Measurements from ENCODE around the gene NIT1. TPM values are rescaled to one million over a fixed set of nuclear protein-coding genes. Genes with fewer than 3 reads are reported as not detected.

Gene NIT1
- total RNA-seq, 1 donor from 2014 or later = 34.2 TPM

GRCh38 chr1:161122967-161123366 is 5.1 kb downstream of the NIT1 start:
- DNase-seq (ENCODE audit: low read depth) = no peak
- TF ChIP-seq CTCF (conservative IDR thresholded peaks at IDR 0.05; ENCODE audit: low read depth, low read length) = no peak
- no peak overlapping the region for H3K4me3 ChIP-seq (ENCODE audit: low read depth, low read length)

GRCh38 chr1:161127649-161128048 is 9.7 kb downstream of the NIT1 start:
- no peak for TF ChIP-seq CTCF (conservative IDR thresholded peaks at IDR 0.05; ENCODE audit: low read depth, low read length)
- DNase-seq (ENCODE audit: low read depth) = no peak
- no peak overlapping the region for H3K4me3 ChIP-seq (ENCODE audit: low read depth, low read length)

GRCh38 chr1:161128591-161129420 is 10.9 kb downstream of the NIT1 start:
- no peak for DNase-seq (ENCODE audit: low read depth)
- no peak for TF ChIP-seq CTCF (conservative IDR thresholded peaks at IDR 0.05; ENCODE audit: low read depth, low read length)
- H3K4me3 ChIP-seq (ENCODE audit: low read depth, low read length) = no peak overlapping the region

GRCh38 chr1:161130266-161130665 is 12.4 kb downstream of the NIT1 start:
- no peak overlapping the region for H3K4me3 ChIP-seq (ENCODE audit: low read depth, low read length)

GRCh38 chr1:161131523-161132409 is 13.9 kb downstream of the NIT1 start:
- H3K4me3 ChIP-seq (ENCODE audit: low read depth, low read length) = peak overlapping the region; percentile 95
- no peak for DNase-seq (ENCODE audit: low read depth)
- no peak for TF ChIP-seq CTCF (conservative IDR thresholded peaks at IDR 0.05; ENCODE audit: low read depth, low read length)

More at GRCh38 chr1:161130266-161130665, 12.4 kb downstream of the NIT1 start:
- no peak for DNase-seq (ENCODE audit: low read depth)
- TF ChIP-seq CTCF (conservative IDR thresholded peaks at IDR 0.05; ENCODE audit: low read depth, low read length) = no peak

GRCh38 chr1:161132410-161133219 is 14.7 kb downstream of the NIT1 start, which contains the start of gene DEDD:
Gene DEDD, minus strand, starts transcription at chr1:161132667. Its CDS starts 8,205 bp downstream, at chr1:161124462.
- no peak for TF ChIP-seq CTCF (conservative IDR thresholded peaks at IDR 0.05; ENCODE audit: low read depth, low read length)
- peak within 1 kb of the TSS; percentile 95 for H3K4me3 ChIP-seq (ENCODE audit: low read depth, low read length)
- DNase-seq (ENCODE audit: low read depth) = peak; percentile 84

Measured in epithelial cell of proximal tubule (primary cell).